Measurements from ENCODE around the gene FGF12.

The FGF12 gene

GRCh38 chr3:192207651-192208050, 519.7 kb downstream of the FGF12 start:
- POLR2A ChIA-PET, result no interaction called here
- TF ChIP-seq CTCF (IDR thresholded peaks at IDR 0.05; ENCODE audit: control extremely low read depth, extremely low read depth, low read depth, missing control alignments), result no peak
- DNase-seq (ENCODE audit: extremely low spot score), result no peak
- CTCF ChIA-PET, result interaction anchor here (1.5 to 3.8 kb wide), 2 partner anchors 19 to 236 kb away, joined by 3 to 13 read pairs; no protein-coding TSS in a partner anchor

- POLR2A ChIA-PET, result no interaction called here
- CTCF ChIA-PET, result interaction anchor here (1.5 to 3.8 kb wide), 2 partner anchors 19 to 236 kb away, joined by 3 to 13 read pairs; no protein-coding TSS in a partner anchor
- no peak for TF ChIP-seq CTCF (IDR thresholded peaks at IDR 0.05; ENCODE audit: control extremely low read depth, extremely low read depth, low read depth, missing control alignments)
- no peak for DNase-seq (ENCODE audit: extremely low spot score)
Measured at GRCh38 chr3:192207239-192207638, 520.1 kb downstream of the FGF12 start.

GRCh38 chr3:192194085-192194484, 533.3 kb downstream of the FGF12 start:
- POLR2A ChIA-PET, result no interaction called here
- no peak for TF ChIP-seq CTCF (IDR thresholded peaks at IDR 0.05; ENCODE audit: control extremely low read depth, extremely low read depth, low read depth, missing control alignments)
- CTCF ChIA-PET, result interaction anchor here (0.8 to 2.5 kb wide), 5 partner anchors 9 to 250 kb away, joined by 3 to 10 read pairs (median 4); no protein-coding TSS in a partner anchor
- DNase-seq (ENCODE audit: extremely low spot score), result no peak

GRCh38 chr3:192188218-192188835, 539.0 kb downstream of the FGF12 start:
- CTCF ChIA-PET, result interaction anchor here (1.0 to 3.2 kb wide), 10 partner anchors 10 to 263 kb away, joined by 3 to 18 read pairs (median 8); no protein-coding TSS in a partner anchor
- POLR2A ChIA-PET, result no interaction called here
- peak; percentile 52 for DNase-seq (ENCODE audit: extremely low spot score)
- TF ChIP-seq CTCF (IDR thresholded peaks at IDR 0.05; ENCODE audit: control extremely low read depth, extremely low read depth, low read depth, missing control alignments), result peak; percentile 70

DNA sequence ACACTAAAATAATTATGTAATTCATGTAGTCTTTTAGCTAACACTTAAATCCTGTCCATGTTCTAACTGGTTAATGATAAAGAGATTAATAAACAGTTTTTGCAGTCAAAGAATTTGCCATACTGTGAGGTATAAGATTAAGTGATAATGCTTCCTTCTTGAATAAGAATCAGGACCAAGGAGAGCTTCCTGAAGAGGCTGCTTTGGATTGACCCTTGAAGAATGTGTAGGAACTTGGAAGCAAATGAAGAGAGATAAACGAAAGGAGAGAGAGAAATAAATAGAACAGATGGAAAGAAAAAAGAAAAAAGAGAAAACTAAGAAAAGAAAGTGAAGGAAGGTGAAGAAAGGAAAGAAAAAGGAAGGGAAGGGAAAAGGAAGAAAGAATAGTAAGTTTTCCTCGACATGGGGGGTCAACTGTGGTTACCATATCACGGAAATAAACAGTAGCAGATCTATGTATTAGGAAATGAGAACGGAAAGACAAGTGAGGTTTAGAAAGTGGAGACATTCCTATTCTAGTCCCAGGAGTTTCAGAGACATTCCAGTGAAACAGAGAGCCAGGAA, 539.8 kb downstream of the FGF12 start:
- POLR2A ChIA-PET, result no interaction called here
- no peak for DNase-seq (ENCODE audit: extremely low spot score)

GRCh38 chr3:192186498-192186897, 540.8 kb downstream of the FGF12 start:
- CTCF ChIA-PET, result interaction anchor here (1.0 to 3.2 kb wide), 7 partner anchors 9 to 258 kb away, joined by 4 to 13 read pairs (median 7); no protein-coding TSS in a partner anchor
- TF ChIP-seq CTCF (IDR thresholded peaks at IDR 0.05; ENCODE audit: control extremely low read depth, extremely low read depth, low read depth, missing control alignments), result no peak
- DNase-seq (ENCODE audit: extremely low spot score), result no peak
- POLR2A ChIA-PET, result no interaction called here

More for the DNA sequence above, 539.8 kb downstream of the FGF12 start:
- TF ChIP-seq CTCF (IDR thresholded peaks at IDR 0.05; ENCODE audit: control extremely low read depth, extremely low read depth, low read depth, missing control alignments), result no peak
- CTCF ChIA-PET, result interaction anchor here (0.7 to 3.2 kb wide), 14 partner anchors 10 to 264 kb away, joined by 3 to 13 read pairs (median 4); no protein-coding TSS in a partner anchor

All from GM10248 (cell line).